ENCODE data around the gene NAT8L. TPM values are rescaled to one million over a fixed set of nuclear protein-coding genes. Genes with fewer than 3 reads are reported as not detected.

The NAT8L gene
- total and polyA plus RNA-seq, 2 of the 4 experiments (the other 2 are of a cell fraction), result 0.05 TPM; not detected in 1

GRCh38 chr4:2062168-2062807, 3.2 kb downstream of the NAT8L start:
- TF ChIP-seq POLR2A (IDR thresholded peaks at IDR 0.05; ENCODE audit: low read depth, low read length), result no peak
- TF ChIP-seq BHLHE40 (IDR thresholded peaks at IDR 0.05; ENCODE audit: low read depth, low read length), result no peak
- no peak for TF ChIP-seq FOS (IDR thresholded peaks at IDR 0.05; ENCODE audit: low read depth, low read length)
- TF ChIP-seq CTCF (conservative IDR thresholded peaks at IDR 0.05; ENCODE audit: low read depth, low read length), result no peak
- no peak for TF ChIP-seq CEBPB (IDR thresholded peaks at IDR 0.05; ENCODE audit: low read depth, low read length)
- no peak for TF ChIP-seq CHD1 (IDR thresholded peaks at IDR 0.05; ENCODE audit: low read depth, low read length)
- no peak for TF ChIP-seq RFX5 (IDR thresholded peaks at IDR 0.05; ENCODE audit: low read depth, low read length)
- no peak for TF ChIP-seq MXI1 (IDR thresholded peaks at IDR 0.05; ENCODE audit: borderline replicate concordance, low read depth, low read length)
- TF ChIP-seq MAZ (IDR thresholded peaks at IDR 0.05; ENCODE audit: borderline replicate concordance, low read depth, low read length), result no peak
- TF ChIP-seq USF2 (IDR thresholded peaks at IDR 0.05; ENCODE audit: low read depth, low read length), result no peak
- no peak for TF ChIP-seq SMC3 (IDR thresholded peaks at IDR 0.05; ENCODE audit: low read depth, low read length)
- no peak for TF ChIP-seq RAD21 (IDR thresholded peaks at IDR 0.05; ENCODE audit: low read length)
- no peak for TF ChIP-seq MAFK (IDR thresholded peaks at IDR 0.05; ENCODE audit: low read depth, low read length)
- no peak for TF ChIP-seq NFE2L2 (IDR thresholded peaks at IDR 0.05; ENCODE audit: low read depth, low read length)
- TF ChIP-seq ELK1 (IDR thresholded peaks at IDR 0.05; ENCODE audit: borderline replicate concordance, low read depth, low read length), result no peak
- POLR2A ChIA-PET (ENCODE audit: unreplicated experiment), result no interaction called here

More at GRCh38 chr4:2062168-2062807, 3.2 kb downstream of the NAT8L start:
- in situ Hi-C loops (cut with MboI; ENCODE audit: low sequenced_read_pairs), result no loop called here
- peaks cover 39% of the 10 kb centered on the region for H3K27me3 ChIP-seq (ENCODE audit: control insufficient read depth, insufficient read depth, low read length)
- H3K14ac ChIP-seq (replicated peaks; ENCODE audit: low read depth, low read length), result no peak overlapping the region
- dilution Hi-C loops (cut with HindIII; ENCODE audit: low sequenced_read_pairs, unreplicated experiment), result no loop called here
- no peak overlapping the region for H3K18ac ChIP-seq (ENCODE audit: low read depth, low read length)
- no peak overlapping the region for H2BK5ac ChIP-seq (ENCODE audit: low read depth, low read length, poor library complexity, severe bottlenecking)
- H2AK9ac ChIP-seq (replicated peaks; ENCODE audit: low read depth, low read length, poor library complexity), result no peak overlapping the region
- BruUV-seq (replicated peaks), result no TSS peak
- H3K56ac ChIP-seq (ENCODE audit: extremely low read depth, insufficient read depth, low read length), result no peak overlapping the region
- no peak overlapping the region for H2BK15ac ChIP-seq (ENCODE audit: low read depth, low read length)
- H3K36me3 ChIP-seq (ENCODE audit: control insufficient read depth, insufficient read depth, low read length), result no peaks in the 10 kb centered on the region
- WGBS, 2 experiments (ENCODE audit: extremely low coverage in 2 of 2, insufficient read length in 1 of 2), result 67% methylated on average over 7 of the region's 11 CpGs; no CpG with 5 or more reads in 1 of the 2 experiments
- no peak overlapping the region for H3K4ac ChIP-seq (ENCODE audit: low read depth, low read length)
- CTCF ChIA-PET, result no interaction called here
- H2AFZ ChIP-seq (replicated peaks; ENCODE audit: low read length, poor library complexity), result no peak overlapping the region
- H3K27ac ChIP-seq (ENCODE audit: insufficient read depth, low read length), result no peak overlapping the region
- H3K79me1 ChIP-seq (ENCODE audit: low read depth in 1 of 2, low read length in 2 of 2), result no peaks in the 10 kb centered on the region
- H4K8ac ChIP-seq (ENCODE audit: low read depth in 2 of 2, low read length in 2 of 2), result no peak overlapping the region
- intact Hi-C loops (cut with micrococcal nuclease), result no loop called here
- H4K20me1 ChIP-seq (ENCODE audit: insufficient read depth, low read length), result no peaks in the 10 kb centered on the region
- no peak overlapping the region for H4K5ac ChIP-seq (ENCODE audit: low read depth, low read length)
- H3K9ac ChIP-seq (ENCODE audit: low read depth, low read length), result no peak overlapping the region
- DNase-seq (no peak), ATAC-seq (ENCODE audit: low read depth) (no peak)
- peaks cover 1% of the 10 kb centered on the region; the same call in 1 of the 2 replicates for H3K4me1 ChIP-seq (ENCODE audit: control insufficient read depth, insufficient read depth, low read length)
- H3K4me2 ChIP-seq (ENCODE audit: low read depth, low read length), result no peak overlapping the region
- no peak overlapping the region for H4K91ac ChIP-seq (ENCODE audit: insufficient read depth, low read depth, low read length)
- no peak overlapping the region for H3K4me3 ChIP-seq (ENCODE audit: insufficient read depth, low read depth, low read length)
- H2BK20ac ChIP-seq (ENCODE audit: low read depth, low read length), result no peak overlapping the region
- no peak overlapping the region for H2BK120ac ChIP-seq (ENCODE audit: low read depth, low read length)
- H3K9me1 ChIP-seq (ENCODE audit: insufficient read depth, low read length), result no peaks in the 10 kb centered on the region
- H2AK5ac ChIP-seq (ENCODE audit: low read depth, low read length), result no peak overlapping the region
- H3K23ac ChIP-seq (ENCODE audit: low read depth, low read length), result no peak overlapping the region
- H3K9me3 ChIP-seq (ENCODE audit: control insufficient read depth, insufficient read depth, low read length), result no peaks in the 10 kb centered on the region; the same call in 1 of the 2 replicates
